Gastroesophageal sphincter (tissue), 3 donors: Measurements from ENCODE around the gene CMSS1.

Source experiments
- CTCF ChIP-seq, 4 experiments: fragments of 200-600 bp in 2 of 4; fragments of 450-650 bp in 2 of 4; sonication (generic) in 1 of 4; IDR thresholded peaks; one replicate each; pipeline ENCODE4 v1.5.1; 2017 to 2019; ENCODE audit warnings: antibody characterized with exemption in 4 of 4, mild to moderate bottlenecking in 2 of 4, moderate library complexity in 2 of 4
- EP300 ChIP-seq: sonication (generic); formaldehyde crosslinking; IDR thresholded peaks from one replicate; pipeline ENCODE4 v1.6.1; 2017; ENCODE audit warnings: antibody characterized with exemption, mild to moderate bottlenecking
- POLR2A ChIP-seq, 2 donors: fragments of 450-650 bp; IDR thresholded peaks; one replicate each; pipeline ENCODE4 v1.6.1; 2017; ENCODE audit warnings: antibody characterized with exemption in 2 of 2, mild to moderate bottlenecking in 2 of 2, moderate library complexity in 1 of 2

GRCh38 chr3:99866261-99866761 lies 48.6 kb downstream of the CMSS1 start:
- TF ChIP-seq EP300 (no peak), CTCF (IDR thresholded peaks at IDR 0.05) (no peak), POLR2A (IDR thresholded peaks at IDR 0.05) (no peak)
